GM03348 (cell line): Measurements from ENCODE around the gene KRTAP4-12.
"Not testable (repeated sequence)": the region's sequence is repeated elsewhere in the genome, so short reads cannot be mapped to it uniquely, and the experiment has no call there.

Experiments used
- DNase-seq: peaks from one replicate; pipeline ENCODE4 v3.0.0; 2012; ENCODE audit warnings: low spot score

Gene KRTAP4-12

GRCh38 chr17:41125064-41125463, 1.1 kb upstream of the KRTAP4-12 start:
- DNase-seq, result no peak

- not testable (repeated sequence) for DNase-seq
These were observed 541 bp downstream of the KRTAP4-12 start for GRCh38 chr17:41123292-41123990.

- no peak for DNase-seq
These were observed 2.2 kb downstream of the KRTAP4-12 start for GRCh38 chr17:41121742-41122141.

GRCh38 chr17:41119696-41120690, 4.0 kb downstream of the KRTAP4-12 start:
- not testable (repeated sequence) for DNase-seq

- DNase-seq, result no peak
These were observed 5.3 kb downstream of the KRTAP4-12 start for GRCh38 chr17:41118721-41119120.

GRCh38 chr17:41117846-41118386, 6.1 kb downstream of the KRTAP4-12 start, which contains the start of gene KRTAP4-11:
Gene KRTAP4-11, minus strand, starts transcription at chr17:41118373. Its CDS starts 58 bp downstream, at chr17:41118315.
- DNase-seq, result not testable (repeated sequence)

- DNase-seq, result no peak
These were observed 7.7 kb downstream of the KRTAP4-12 start for GRCh38 chr17:41116297-41116696.

GRCh38 chr17:41111151-41111885, 12.7 kb downstream of the KRTAP4-12 start:
- DNase-seq, result no peak

- DNase-seq, result not testable (repeated sequence)
These were observed 15.1 kb downstream of the KRTAP4-12 start for GRCh38 chr17:41108728-41109386.

GRCh38 chr17:41107941-41108450, 16.0 kb downstream of the KRTAP4-12 start:
- no peak for DNase-seq

GRCh38 chr17:41105347-41105746, 18.6 kb downstream of the KRTAP4-12 start, which contains the start of gene KRTAP4-9:
Gene KRTAP4-9, plus strand, starts transcription at chr17:41105389. Its CDS starts 0 bp downstream, at chr17:41105389.
- not testable (repeated sequence) for DNase-seq

- not testable (repeated sequence) for DNase-seq
These were observed 19.5 kb downstream of the KRTAP4-12 start for GRCh38 chr17:41104386-41105038.

GRCh38 chr17:41103896-41104295, 20.1 kb downstream of the KRTAP4-12 start:
- peak; percentile 13 for DNase-seq

GRCh38 chr17:41101586-41102259, 22.3 kb downstream of the KRTAP4-12 start, which contains the start of gene KRTAP4-16:
Gene KRTAP4-16, minus strand, starts transcription at chr17:41102209. Its CDS starts 0 bp downstream, at chr17:41102209.
- no peak for DNase-seq

- peak; percentile 23 for DNase-seq
These were observed 24.1 kb downstream of the KRTAP4-12 start for GRCh38 chr17:41099682-41100480.

- peak; percentile 27 for DNase-seq
These were observed 25.5 kb downstream of the KRTAP4-12 start for GRCh38 chr17:41098481-41098880.

GRCh38 chr17:41098042-41098441, 25.9 kb downstream of the KRTAP4-12 start, which contains the start of gene KRTAP4-8:
Gene KRTAP4-8, minus strand, starts transcription at chr17:41098142. Its CDS starts 58 bp downstream, at chr17:41098084.
- no peak for DNase-seq

- DNase-seq, result no peak
These were observed 27.9 kb downstream of the KRTAP4-12 start for GRCh38 chr17:41096055-41096454.
